ENCODE measurements around the gene RABL6.
"Not testable (repeated sequence)": the region's sequence is repeated elsewhere in the genome, so short reads cannot be mapped to it uniquely, and the experiment has no call there.

RABL6 gene

DNA sequence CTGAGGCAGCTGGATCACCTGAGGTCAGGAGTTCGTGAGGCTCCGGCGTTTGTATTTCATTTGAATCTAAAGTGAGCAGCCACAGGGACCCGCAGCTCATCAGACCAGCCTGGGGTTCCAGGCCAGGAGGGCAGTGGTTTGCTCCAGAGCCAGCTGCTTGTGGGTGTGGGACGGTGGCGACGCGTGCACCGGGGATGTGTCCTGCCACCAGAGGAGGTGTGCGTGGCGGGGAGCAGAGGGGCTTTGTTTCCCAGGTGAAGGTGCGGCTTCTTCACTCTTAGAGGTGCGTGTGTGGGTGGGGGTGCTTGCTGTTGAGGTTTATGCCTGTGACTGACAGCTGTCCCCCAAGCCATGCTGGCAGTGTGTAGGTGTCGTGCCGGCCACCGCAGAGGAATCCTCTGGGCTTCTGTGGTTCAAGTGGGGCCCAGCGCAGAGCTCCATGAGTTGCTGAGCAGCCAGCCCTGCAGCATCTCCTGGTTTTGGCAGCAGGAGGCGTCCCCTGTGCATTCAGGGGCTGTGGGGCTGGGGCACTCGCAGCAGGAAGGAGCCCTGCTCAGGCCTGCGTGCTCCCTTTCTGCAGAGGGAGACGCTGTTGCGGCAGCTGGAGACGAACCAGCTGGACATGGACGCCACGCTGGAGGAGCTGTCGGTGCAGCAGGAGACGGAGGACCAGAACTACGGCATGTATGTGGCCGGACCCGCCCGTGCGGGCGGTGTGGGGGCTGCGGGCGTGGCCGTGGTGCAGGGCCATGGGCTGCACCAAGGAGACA lies 27.6 kb downstream of the RABL6 start:
- DNase-seq, result no peak

DNA sequence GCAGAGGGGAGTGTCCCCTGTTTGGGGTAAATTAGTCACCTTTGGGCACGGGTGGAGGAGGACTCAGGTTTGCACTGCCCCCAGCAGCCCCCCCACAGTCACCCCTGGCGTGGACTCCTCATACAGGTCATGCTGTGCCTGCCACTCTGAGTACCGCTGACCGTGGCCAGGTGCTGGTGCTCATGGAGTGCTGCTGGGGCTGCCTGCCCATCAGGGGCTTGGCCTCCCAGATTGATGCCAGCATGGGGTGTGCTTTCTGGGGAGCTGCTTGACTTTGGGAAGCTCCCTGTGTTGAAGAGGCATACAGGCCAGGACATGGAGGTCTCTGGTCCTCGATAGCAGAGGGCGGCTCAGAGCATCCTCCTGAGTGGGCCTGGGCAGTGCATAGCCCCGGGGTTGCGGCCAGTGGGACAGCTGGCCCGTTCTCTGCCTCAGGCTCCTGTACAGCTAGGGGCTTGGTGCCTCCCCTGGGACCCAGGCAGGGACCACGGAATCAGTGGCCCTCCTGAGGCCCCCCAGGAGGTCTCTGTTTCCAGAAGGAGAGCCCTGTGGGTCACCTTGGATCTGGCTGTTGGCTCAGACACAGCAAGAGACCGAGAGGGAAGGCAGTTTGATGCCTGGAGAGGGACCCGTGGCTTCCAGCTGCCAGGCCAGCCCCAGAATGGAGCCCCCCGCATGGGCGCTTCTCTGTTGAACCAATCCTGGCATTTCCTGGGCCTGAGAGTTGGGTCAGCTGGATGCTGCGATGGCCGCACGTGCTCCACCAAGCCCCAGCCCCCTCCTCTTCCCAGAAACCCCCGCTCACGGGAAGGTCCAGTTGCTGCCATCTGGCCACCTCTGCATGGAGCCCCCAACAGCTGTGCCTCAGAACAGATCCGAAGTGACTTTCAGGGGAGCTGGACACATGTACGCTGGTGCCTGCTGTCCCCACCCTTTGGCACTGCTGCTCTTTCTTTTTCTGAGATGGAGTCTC lies 28.5 kb downstream of the RABL6 start:
- DNase-seq, result no peak

DNA sequence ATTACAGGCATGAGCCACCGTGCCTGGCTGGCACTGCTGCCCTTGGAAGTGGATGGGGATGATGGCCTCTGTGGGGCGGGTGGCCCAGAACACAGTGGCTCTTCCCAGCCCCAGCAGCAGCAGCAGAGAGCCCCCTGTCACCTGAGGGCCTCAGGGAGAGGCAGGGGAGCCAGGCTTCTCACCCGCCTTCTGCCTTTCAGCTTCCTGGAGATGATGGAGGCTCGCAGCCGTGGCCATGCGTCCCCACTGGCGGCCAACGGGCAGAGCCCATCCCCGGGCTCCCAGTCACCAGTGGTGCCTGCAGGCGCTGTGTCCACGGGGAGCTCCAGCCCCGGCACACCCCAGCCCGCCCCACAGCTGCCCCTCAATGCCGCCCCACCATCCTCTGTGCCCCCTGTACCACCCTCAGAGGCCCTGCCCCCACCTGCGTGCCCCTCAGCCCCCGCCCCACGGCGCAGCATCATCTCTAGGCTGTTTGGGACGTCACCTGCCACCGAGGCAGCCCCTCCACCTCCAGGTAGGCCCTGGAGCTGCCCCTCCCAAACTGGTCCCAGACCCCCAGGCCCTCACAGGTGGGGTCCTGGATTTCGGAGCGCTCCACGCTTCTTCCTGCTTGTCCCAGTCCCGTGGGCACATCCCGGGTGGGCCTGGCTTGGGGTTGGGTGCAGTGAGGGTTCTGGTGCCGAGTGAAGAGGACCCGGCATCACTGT lies 29.6 kb downstream of the RABL6 start:
- DNase-seq, result no peak

DNA sequence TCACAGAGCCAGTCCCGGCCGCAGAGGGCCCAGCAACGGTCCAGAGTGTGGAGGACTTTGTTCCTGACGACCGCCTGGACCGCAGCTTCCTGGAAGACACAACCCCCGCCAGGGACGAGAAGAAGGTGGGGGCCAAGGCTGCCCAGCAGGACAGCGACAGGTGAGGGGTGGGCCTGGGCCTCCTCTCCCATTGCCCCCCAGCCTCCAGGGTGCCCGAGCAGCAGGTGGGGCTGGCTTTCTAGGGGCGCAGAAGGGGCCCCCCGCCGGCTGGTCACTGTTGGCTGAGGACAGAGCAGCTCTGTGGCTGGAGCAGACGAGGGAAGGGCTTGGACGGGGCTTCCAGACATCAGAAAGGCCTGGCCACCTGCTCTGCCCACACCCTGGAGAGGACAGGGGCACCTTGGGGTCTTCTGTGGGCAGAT lies 30.1 kb downstream of the RABL6 start:
- not testable (repeated sequence) for DNase-seq

DNA sequence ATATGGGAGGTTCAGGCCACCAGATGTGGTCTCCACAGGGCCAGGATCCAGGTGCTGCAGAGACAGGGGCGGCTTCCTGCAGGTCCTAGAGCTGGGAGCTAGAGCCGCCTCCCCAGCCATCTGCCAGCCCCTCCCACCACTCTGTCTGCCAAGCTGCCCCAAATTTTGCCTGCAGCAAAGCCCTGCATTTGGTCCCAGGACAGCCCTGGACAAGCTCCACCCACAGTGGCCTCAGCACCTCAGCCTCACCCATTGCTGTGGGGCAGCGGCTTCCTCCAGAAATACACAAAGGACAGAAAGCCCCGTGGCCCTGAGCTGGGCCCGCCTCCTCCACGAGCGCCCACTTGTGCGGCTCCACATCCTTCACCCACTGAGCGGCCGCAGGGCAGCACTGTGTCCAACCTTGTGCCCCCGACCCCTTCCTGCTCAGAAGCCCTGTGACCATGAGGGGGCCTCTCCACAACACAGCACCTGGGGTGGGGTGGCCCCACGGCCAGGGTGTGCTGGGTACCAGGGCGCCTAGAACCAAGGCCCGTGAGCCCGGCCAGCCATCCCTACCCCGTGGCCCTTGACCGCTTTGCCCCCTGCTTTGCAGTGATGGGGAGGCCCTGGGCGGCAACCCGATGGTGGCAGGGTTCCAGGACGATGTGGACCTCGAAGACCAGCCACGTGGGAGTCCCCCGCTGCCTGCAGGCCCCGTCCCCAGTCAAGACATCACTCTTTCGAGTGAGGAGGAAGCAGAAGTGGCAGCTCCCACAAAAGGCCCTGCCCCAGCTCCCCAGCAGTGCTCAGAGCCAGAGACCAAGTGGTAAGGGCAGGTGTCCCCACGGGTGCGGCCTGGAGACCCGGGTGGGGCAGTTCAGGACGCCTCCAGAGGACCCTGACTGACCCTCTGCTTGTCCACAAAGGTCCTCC lies 30.8 kb downstream of the RABL6 start:
- DNase-seq, result no peak

DNA sequence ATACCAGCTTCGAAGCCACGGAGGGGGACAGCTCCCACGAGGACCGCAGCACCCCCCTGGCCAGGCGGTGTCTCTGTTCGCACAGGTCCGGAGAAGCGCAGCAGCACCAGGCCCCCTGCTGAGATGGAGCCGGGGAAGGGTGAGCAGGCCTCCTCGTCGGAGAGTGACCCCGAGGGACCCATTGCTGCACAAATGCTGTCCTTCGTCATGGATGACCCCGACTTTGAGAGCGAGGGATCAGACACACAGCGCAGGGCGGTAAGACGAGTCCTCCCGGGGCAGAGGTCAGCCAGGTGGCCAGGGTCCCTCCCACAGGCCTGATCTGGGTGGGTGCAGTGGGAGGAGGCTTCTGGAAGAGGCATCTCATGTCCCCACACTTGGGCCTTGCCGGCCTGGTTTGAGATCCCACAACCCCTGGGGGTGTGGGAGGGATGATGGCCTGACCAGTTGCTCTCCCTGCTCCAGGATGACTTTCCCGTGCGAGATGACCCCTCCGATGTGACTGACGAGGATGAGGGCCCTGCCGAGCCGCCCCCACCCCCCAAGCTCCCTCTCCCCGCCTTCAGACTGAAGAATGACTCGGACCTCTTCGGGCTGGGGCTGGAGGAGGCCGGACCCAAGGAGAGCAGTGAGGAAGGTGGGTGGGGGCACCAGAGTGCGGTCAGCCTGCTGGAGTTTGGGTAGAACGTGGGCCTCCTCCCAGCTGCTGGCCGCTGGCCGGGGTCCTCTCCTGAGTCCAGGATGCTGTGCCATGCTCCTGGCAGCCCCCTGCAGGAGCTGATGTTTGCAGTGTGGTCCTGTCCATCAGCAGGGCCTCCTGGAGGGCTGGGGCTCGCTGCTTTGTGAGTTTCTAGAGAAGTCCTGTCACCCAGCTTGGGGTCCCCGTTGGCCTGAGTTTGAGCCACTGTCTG lies 31.7 kb downstream of the RABL6 start:
- DNase-seq, result no peak

DNA sequence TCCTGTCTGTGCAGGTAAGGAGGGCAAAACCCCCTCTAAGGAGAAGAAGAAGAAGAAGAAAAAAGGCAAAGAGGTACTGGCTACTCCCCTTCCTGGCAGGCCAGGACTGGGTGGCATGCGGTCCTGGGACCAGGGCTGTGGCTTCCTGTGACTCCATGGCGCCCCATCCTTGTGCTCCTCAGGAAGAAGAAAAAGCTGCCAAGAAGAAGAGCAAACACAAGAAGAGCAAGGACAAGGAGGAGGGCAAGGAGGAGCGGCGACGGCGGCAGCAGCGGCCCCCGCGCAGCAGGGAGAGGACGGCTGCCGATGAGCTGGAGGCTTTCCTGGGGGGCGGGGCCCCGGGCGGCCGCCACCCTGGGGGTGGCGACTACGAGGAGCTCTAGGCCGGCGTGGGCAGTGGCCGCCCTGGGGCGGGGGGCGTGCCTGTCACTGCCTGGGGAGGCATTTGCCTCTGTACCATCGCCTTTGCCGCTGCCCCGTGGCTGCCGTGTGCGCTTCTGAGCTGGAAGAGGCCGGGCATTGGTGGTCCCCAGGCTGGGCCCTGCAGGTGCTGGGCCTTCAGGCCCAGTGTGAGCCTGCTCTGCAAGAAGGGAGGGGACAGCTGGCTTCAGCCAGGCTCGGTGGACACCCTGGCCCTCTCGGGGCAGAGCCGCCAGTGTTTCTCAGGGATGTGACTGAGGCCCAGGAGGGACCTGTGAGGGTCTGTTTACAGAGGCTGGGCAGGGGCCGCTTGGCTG lies 32.6 kb downstream of the RABL6 start:
- DNase-seq, result no peak

DNA sequence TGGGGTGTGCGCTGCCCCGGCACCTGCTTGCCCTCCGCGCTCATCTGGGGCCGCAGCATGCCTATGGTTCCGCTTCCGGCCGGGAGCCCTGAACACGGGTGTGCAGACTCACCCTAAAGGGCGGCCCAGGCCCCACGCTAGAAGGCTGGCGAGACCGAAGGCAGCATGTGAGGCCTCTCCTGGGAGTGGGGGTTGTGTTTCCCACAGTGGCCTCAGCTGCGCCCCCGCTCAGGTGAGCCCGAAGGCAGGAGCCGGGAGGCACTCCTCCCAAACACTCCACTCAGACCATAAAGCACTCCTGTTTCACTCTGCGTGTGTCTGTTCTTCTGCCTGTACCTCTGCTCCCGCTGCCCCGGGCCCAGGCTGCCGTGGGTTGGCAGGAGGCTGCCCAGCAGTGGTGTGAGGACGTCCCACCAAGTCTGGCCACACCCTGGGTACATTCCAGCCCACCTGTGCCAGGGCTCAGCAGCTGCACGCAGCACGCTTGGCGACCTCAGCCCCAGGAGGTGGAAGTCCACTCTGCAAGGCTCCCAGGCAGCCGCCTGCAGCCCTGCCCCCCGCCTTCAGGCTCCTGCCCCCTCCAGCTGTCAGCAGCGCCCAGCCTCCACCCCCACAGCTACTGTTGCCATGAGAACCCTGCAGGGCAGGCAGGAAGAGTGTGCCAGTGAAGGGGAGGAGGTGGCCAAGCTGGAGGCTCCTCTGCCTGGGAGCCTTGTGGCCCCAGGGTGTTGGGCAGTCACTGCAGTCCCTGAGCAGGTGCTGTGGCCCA lies 33.3 kb downstream of the RABL6 start:
- peak in 54 of 56 donors; percentile 14 to 91 (median 74) for DNase-seq

DNA sequence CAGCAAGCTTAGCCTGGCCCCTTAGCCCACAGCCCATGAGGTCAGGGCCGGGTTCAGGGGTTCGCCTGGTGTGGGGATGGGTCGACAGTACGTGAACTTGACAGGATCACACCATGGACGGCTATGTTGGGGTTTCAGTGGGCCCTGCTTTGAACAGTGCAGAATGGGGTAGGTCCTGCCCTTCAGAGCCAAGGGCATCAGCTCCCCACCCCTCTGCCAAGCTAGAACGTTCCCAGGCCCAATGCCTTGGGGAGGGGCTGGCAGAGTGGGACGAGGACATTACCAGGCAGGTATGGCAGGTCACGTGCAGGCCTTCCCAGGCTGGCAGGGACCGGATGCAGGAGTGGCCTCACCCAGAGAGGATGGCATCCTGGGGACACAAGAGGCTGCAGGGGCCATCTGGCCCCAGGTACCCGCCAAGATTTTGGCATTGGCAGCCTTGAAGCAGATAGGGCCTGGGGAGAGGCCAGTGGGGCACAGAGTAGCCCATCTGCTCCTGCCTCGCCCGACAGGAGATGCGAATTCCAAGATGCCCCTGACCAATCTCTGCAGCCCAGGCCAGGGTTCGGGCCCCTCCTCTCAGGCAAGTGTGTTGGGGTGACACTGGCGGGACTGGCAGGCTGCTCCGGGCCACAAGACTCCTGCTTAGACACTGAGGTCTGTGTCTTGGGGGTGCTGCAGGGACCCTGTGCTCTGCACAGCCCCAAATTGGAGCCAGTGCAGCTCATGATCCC lies 34.1 kb downstream of the RABL6 start:
- DNase-seq, result peak in 3 of 56 donors; percentile 31 to 68 (median 38)

DNA sequence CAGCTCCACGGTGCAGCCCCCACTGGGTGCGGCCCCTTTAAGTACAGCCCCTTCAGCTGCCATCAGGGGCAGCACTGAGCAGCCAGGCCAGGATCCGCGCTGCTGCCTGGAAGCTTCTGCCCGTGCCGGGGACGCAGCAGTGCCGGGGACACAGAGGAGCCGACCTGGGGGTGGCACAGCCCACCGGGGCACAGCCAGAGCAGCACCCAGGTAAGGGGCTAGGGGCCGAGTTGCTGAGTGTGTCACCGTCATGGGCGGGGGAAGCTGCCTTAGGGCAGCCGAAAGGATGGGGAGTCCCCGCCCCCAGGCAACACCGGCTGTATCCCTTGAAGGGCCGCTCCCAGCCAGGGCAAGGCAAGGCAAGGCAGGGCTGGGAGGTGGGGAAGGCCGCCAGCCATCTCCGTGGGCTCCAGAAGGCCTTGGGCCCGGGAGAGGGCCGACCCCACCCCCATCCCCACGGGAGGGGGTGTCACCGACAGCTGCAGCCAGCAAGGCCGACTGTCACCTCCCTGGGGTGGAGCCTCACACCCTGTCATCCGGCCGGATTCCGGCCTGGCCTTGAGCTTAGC lies 34.7 kb downstream of the RABL6 start, which contains the start of gene AJM1:
Gene AJM1, plus strand, starts transcription at position 99 of the 569 bp plus-strand sequence. CDS start 1,937 bp downstream, outside the sequence.
- DNase-seq, result peak in 55 of 56 donors; percentile 36 to 87 (median 73)

DNA sequence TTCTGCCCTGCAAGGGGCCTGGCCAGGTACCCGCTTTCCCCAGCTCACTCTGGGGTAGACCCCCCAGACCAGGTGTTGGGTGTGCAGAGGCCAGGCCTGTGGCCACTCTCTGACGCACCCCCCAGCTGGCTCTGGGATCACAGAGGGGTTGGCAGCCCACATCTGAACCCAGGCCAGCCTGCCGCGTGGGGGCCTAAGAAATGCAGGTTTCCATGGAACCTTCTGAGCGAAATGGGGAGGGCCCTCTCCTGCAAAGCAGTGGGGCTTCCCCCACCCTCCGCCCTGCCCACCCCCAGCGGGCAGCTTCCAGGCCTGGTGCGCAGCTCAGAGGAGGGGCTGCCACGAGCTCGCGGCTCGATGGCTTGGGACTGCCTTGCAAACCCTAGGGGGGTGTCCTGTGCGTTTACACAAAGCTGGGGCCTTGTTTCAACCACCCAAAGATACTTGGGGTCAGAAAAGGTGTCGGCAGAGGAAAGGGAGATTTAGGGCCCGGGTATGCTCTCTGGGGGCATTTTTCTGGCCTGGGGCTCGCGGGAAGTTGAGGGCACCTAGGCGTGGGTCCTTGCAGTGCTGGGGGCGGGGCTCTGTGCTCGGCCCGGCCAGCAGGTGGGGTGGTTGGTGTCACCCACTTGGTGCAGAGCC lies 35.5 kb downstream of the RABL6 start:
- DNase-seq, result peak in 24 of 56 donors; percentile 24 to 69 (median 45)

DNA sequence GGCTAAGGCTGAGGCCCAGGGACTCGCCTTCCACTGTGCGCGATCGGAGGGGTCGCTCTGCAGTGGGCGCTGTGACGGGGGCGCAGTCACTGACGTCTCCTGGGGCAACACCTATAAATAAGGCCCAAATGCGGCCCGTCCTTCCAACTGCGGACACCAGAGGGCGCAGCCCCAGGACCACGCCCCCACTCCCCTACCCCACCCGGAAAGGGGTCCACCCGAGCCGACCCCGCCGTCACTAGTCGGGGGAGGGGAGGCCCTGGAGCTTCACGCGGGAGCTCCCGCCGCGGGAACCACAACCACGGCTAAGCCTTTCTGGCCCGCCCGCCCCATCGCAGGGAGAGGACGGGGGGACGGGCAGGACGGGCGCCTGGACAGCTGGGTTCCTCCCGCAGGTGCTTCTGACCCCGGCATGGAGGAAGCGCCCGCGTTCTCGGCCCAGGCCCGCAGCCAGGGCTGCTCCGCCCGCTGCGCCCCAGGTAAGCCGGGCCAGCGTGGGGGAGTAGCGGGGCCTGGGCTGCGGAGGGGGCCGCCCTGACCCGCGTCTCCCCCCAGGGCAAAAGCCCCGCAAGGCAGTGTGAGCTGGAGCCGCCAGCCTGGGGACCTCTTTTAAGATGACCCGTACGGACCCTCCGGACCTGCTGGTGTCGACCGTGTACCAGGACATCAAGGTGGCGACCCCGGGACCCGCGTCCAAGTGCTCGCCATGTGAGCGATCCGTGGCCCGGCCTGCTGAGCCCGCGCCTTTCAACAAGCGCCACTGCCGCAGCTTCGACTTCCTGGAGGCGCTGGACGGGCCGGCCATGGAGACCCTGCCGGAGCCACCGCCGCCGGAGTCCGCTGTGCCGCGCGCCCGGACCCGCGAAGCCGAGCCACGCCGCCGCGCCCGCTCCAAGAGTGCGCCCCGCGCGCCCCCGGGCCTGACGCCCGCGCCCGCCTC lies 36.3 kb downstream of the RABL6 start:
- peak in 7 of 56 donors; percentile 17 to 50 (median 35) for DNase-seq

DNA sequence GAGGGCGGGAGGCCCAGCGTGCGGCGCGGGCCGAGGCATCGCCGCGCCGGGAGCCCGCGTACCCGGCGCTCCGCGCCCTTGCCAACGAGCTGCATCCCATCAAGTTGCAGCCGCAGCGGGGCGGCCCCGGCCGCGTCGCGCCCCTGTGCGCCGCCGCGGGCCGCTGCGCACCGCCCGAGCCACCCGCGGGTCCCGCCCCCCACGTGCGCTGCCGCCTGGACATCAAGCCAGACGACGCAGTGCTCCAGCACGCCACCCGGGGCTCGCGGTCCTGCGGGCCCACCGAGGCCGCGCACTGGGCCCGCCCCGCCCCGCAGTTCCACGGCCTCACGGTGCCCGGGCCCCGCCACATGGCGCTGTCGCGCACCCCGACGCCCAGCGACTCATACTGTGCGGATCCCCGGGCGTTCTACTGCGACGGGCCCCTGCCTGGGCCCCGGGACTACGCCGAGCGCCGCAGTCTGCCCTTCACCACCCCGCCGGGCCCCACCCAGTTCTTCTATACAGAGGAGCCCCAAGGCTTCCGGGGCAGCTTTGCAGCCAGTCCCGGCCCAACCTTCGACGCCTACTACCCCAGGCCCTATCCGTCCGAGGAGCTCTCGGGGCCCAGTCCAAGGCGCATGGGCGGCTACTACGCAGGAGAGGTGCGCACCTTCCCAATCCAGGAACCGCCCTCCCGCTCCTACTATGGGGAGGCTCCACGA lies 37.2 kb downstream of the RABL6 start:
- DNase-seq, result no peak
